NB4 (cell line): ENCODE results near the gene THEMIS.

Experiments used
- DNase-seq: peaks from one replicate; pipeline ENCODE4 v3.0.0; 2010; ENCODE audit warnings: low read depth
- H3K4me3 ChIP-seq: one replicate; pipeline ENCODE4 v1.5.1; 2011; ENCODE audit warnings: mild to moderate bottlenecking, low read depth, low read length, moderate library complexity
- CTCF ChIP-seq: IDR thresholded peaks from one replicate; pipeline ENCODE4 v1.5.1; 2012; ENCODE audit warnings: low read depth, low read length
- MAX ChIP-seq: IDR thresholded peaks from 2 replicates; pipeline ENCODE4 v1.6.1; 2011; ENCODE audit warnings: low read depth, low read length
- MYC ChIP-seq: IDR thresholded peaks from 2 replicates; pipeline ENCODE4 v1.6.1; 2011; ENCODE audit warnings: low read depth, low read length
- POLR2A ChIP-seq: IDR thresholded peaks from 2 replicates; pipeline ENCODE4 v1.6.1; 2011; ENCODE audit warnings: mild to moderate bottlenecking; ENCODE audit not compliant: insufficient read length; ENCODE audit errors: extremely low read depth

THEMIS gene

GRCh38 chr6:127921982-127922381 lies 21.1 kb upstream of the THEMIS start:
- TF ChIP-seq POLR2A, result no peak
- no peak for TF ChIP-seq MAX
- no peak for TF ChIP-seq MYC
- TF ChIP-seq CTCF, result no peak
- H3K4me3 ChIP-seq, result no peak overlapping the region
- DNase-seq, result no peak

GRCh38 chr6:127920804-127921203 lies 19.9 kb upstream of the THEMIS start:
- no peak overlapping the region for H3K4me3 ChIP-seq
- no peak for DNase-seq
- TF ChIP-seq CTCF (no peak), MYC (no peak)

GRCh38 chr6:127918506-127919427 lies 17.9 kb upstream of the THEMIS start:
- no peak for TF ChIP-seq MAX
- no peak for TF ChIP-seq MYC
- no peak overlapping the region for H3K4me3 ChIP-seq
- DNase-seq, result no peak

- no peak for TF ChIP-seq MAX
- TF ChIP-seq CTCF, result no peak
- no peak for TF ChIP-seq POLR2A
- no peak for TF ChIP-seq MYC
- no peak for DNase-seq
- no peak overlapping the region for H3K4me3 ChIP-seq
Measured at GRCh38 chr6:127917766-127918165, 16.9 kb upstream of the THEMIS start.

- no peak for DNase-seq
- H3K4me3 ChIP-seq, result no peak overlapping the region
- TF ChIP-seq MAX (no peak), MYC (no peak), POLR2A (no peak), CTCF (no peak)
Measured at GRCh38 chr6:127914240-127914639, 13.4 kb upstream of the THEMIS start.

GRCh38 chr6:127912914-127913313 lies 12.1 kb upstream of the THEMIS start:
- H3K4me3 ChIP-seq, result no peak overlapping the region
- DNase-seq, result no peak
- TF ChIP-seq MYC (no peak), MAX (no peak), CTCF (no peak), POLR2A (no peak)
